HG03565 (cell line): ENCODE data around the gene PEX26.
A peak's percentile ranks its signal among the peaks of the same experiment; 100 is the strongest.
"Not testable (repeated sequence)": the region's sequence is repeated elsewhere in the genome, so short reads cannot be mapped to it uniquely, and the experiment has no call there.

Experiments used
- ATAC-seq: cut with Tn5 transposase; IDR thresholded peaks from one replicate; pipeline ENCODE4 v1.9.1; 2021; ENCODE audit warnings: mild to moderate bottlenecking, moderate library complexity; ENCODE audit not compliant: unreplicated experiment

PEX26 gene

GRCh38 chr22:18093661-18094060, 15.9 kb downstream of the PEX26 start:
- ATAC-seq, result no peak

- no peak for ATAC-seq
Measured at GRCh38 chr22:18095101-18095805, 17.5 kb downstream of the PEX26 start.

- ATAC-seq, result no peak
Measured at GRCh38 chr22:18096823-18097222, 19.0 kb downstream of the PEX26 start.

- ATAC-seq, result no peak
Measured at GRCh38 chr22:18100781-18101180, 23.0 kb downstream of the PEX26 start.

GRCh38 chr22:18101536-18101935, 23.7 kb downstream of the PEX26 start:
- no peak for ATAC-seq

GRCh38 chr22:18103527-18104269, 25.9 kb downstream of the PEX26 start:
- ATAC-seq, result no peak

GRCh38 chr22:18104566-18104965, 26.8 kb downstream of the PEX26 start:
- no peak for ATAC-seq

GRCh38 chr22:18105981-18106380, 28.2 kb downstream of the PEX26 start:
- ATAC-seq, result not testable (repeated sequence)

- not testable (repeated sequence) for ATAC-seq
Measured at GRCh38 chr22:18106550-18107341, 29.0 kb downstream of the PEX26 start.

GRCh38 chr22:18108187-18108586, 30.4 kb downstream of the PEX26 start:
- ATAC-seq, result no peak

- no peak for ATAC-seq
Measured at GRCh38 chr22:18109410-18110193, 31.8 kb downstream of the PEX26 start.

- peak; percentile 35 for ATAC-seq
Measured at GRCh38 chr22:18110194-18110953, 32.6 kb downstream of the PEX26 start, which contains the start of gene TUBA8. Gene TUBA8, plus strand, starts transcription at chr22:18110809. Its CDS starts 57 bp downstream, at chr22:18110866.

GRCh38 chr22:18110954-18111758, 33.4 kb downstream of the PEX26 start:
- ATAC-seq, result no peak

GRCh38 chr22:18111759-18112330, 34.1 kb downstream of the PEX26 start:
- no peak for ATAC-seq

- no peak for ATAC-seq
Measured at GRCh38 chr22:18112440-18112839, 34.6 kb downstream of the PEX26 start.

GRCh38 chr22:18113680-18114394, 36.0 kb downstream of the PEX26 start:
- no peak for ATAC-seq

- ATAC-seq, result no peak
Measured at GRCh38 chr22:18114495-18114894, 36.7 kb downstream of the PEX26 start.

GRCh38 chr22:18114976-18115652, 37.3 kb downstream of the PEX26 start:
- ATAC-seq, result no peak
